T-helper 17 cell (primary cell): Measurements from ENCODE around the gene ENKUR. TPM values are rescaled to one million over a fixed set of nuclear protein-coding genes. Genes with fewer than 3 reads are reported as not detected.
"Not testable (repeated sequence)": the region's sequence is repeated elsewhere in the genome, so short reads cannot be mapped to it uniquely, and the experiment has no call there.

Experiments used
- ATAC-seq: fragments of 150-1000 bp; cut with Tn5 transposase; 2 replicates; pipeline ENCODE4 v1.10.0; 2021; ENCODE audit warnings: mild to moderate bottlenecking, moderate library complexity
- DNase-seq, 3 donors: peaks; one replicate each; pipeline versions ENCODE4 v3.0.0 to v3.0.0-alpha.2; 2020 to 2021
- H3K9me3 ChIP-seq: one replicate; pipeline ENCODE4 v1.7.0; 2013; ENCODE audit warnings: low read length, mild to moderate bottlenecking; ENCODE audit not compliant: control insufficient read depth, poor library complexity, severe bottlenecking
- H3K27ac Mint-ChIP-seq: one replicate; pipeline ENCODE4 v1.8.0; 2022; ENCODE audit warnings: mild to moderate bottlenecking, moderate library complexity, mixed read lengths
- H3K27me3 Mint-ChIP-seq: one replicate; pipeline ENCODE4 v1.8.0; 2022; ENCODE audit warnings: mixed read lengths
- H3K36me3 Mint-ChIP-seq: one replicate; pipeline ENCODE4 v1.8.0; 2022; ENCODE audit warnings: low read depth, mixed read lengths
- H3K4me1 Mint-ChIP-seq: one replicate; pipeline ENCODE4 v1.8.0; 2022; ENCODE audit warnings: mild to moderate bottlenecking, mixed read lengths
- H3K4me3 Mint-ChIP-seq: one replicate; pipeline ENCODE4 v1.8.0; 2022; ENCODE audit warnings: mild to moderate bottlenecking, moderate library complexity, mixed read lengths
- total RNA-seq, 4 donors: library from RNA in 2 of 4; stranded (reverse) in 2 of 4; gene quantifications; one replicate each; pipeline ENCODE4 v1.2.3 and lab custom pipeline; 2022 to 2026

ENKUR gene
- total RNA-seq, 2 donors from 2014 or later: 0.85 to 14.9 TPM

DNA sequence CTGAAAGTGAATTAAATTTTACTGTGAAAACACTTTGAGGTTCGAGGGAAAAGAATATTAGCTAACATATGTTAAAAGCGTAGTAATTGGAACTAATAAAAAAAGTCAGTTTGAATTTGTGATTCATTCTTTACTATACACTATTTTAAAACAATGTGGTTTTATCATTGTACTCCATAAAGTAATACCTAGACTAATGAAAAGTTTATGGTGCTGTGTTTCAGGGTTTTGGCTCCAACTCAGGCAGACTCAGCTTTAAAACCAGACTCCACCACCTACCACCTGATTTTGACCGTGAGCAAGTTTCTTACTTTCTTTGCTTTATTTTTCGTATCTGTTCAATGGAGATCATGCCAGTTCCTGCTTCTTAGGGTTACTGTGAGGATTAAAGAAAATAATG, 54.4 kb downstream of the ENKUR start:
- Mint-ChIP-seq H3K27ac (no peak overlapping the region), H3K4me3 (no peak overlapping the region), H3K27me3 (peaks cover 11% of the 10 kb centered on the region), H3K36me3 (no peaks in the 10 kb centered on the region), H3K4me1 (no peaks in the 10 kb centered on the region)
- no peaks in the 10 kb centered on the region for H3K9me3 ChIP-seq
- ATAC-seq: no peak
- no peak for DNase-seq

DNA sequence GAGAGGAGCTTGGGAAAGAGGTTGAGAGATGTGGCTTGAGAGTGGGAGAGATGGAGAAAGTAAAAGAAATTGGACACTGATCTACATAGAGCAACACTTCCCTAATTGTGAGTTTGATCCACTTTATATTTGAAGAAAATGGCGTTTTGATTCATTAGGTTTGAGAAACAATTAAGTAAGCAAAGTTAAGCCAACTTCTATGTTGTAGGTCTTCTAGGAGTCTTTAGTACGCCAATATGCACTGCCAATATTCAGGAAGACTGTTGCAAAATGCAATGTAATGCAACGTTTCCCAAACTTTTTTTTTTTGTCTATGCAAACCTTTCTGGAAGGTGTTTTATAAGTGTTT, 56.6 kb downstream of the ENKUR start:
- H3K27ac Mint-ChIP-seq: no peak overlapping the region
- H3K9me3 ChIP-seq: no peaks in the 10 kb centered on the region
- DNase-seq (no peak), ATAC-seq (no peak)
- peaks cover 11% of the 10 kb centered on the region for H3K27me3 Mint-ChIP-seq
- H3K4me1 Mint-ChIP-seq: no peaks in the 10 kb centered on the region
- no peak overlapping the region for H3K4me3 Mint-ChIP-seq
- no peaks in the 10 kb centered on the region for H3K36me3 Mint-ChIP-seq

DNA sequence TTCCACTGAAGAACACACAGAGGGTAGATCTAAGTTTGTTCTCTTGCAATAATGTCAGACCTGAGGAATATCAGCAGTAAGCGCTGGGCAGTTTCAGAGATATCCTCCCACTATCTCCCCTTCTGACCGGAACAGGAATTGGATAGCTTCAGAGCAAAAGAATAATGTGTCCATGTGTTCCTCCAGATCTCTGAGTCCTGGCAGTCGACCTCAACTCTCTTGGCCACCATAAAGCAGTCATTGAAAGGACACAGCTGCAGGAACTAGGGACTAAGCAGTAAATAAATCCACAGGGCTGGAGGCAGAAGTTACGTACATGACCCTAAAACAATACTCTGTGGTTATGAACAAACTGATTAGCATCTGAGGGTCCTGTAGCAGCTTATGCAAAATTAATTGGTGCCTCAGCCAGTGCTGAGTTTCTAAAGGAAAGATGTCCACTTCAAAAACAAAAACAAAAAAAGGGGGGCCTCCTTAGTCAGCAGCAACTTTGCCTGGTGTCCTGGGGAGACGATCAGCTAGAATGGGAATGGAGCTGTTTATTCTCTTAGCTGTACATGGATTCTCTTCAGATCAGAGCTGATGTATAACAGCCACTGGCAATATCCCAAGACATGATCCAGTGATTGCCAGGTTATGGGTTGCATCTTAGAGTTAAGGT, 57.1 kb downstream of the ENKUR start:
- ATAC-seq (no peak), DNase-seq (no peak)
- Mint-ChIP-seq H3K36me3 (no peaks in the 10 kb centered on the region), H3K27me3 (peaks cover 11% of the 10 kb centered on the region), H3K4me1 (no peaks in the 10 kb centered on the region), H3K4me3 (no peak overlapping the region), H3K27ac (no peak overlapping the region)
- H3K9me3 ChIP-seq: no peaks in the 10 kb centered on the region

DNA sequence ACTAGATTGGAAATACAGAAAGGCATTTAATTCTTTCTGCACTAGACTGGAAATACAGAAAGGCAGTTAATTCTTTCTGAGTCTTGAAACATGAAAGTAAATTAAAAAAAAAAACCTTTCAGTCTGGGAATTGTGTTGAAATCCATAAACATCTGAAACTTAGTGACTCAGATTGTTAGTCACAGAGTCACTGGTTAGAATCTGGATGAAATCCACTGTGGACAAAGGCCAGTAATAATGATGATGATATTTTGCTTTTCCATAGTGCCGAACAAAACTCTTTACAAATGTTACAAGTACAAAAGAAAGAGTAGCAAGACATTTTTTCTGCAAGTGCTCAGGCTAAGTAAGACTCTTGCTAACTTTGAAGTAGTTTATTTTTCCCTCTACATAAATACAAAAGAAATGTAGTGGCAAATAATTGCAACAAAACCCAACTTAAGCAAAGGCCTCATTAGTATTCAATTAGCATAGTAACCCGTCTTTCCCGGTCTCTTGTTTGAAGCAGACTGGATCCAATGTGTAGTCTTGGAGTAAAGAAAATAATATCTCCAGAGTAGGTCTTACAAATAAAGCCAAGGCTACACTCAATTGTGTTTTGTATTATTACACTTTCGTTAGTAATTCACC, 57.8 kb downstream of the ENKUR start:
- H3K27ac Mint-ChIP-seq: no peak overlapping the region
- no peak overlapping the region for H3K4me3 Mint-ChIP-seq
- H3K9me3 ChIP-seq: no peaks in the 10 kb centered on the region
- H3K36me3 Mint-ChIP-seq: no peaks in the 10 kb centered on the region
- peaks cover 4% of the 10 kb centered on the region for H3K4me1 Mint-ChIP-seq
- no peak for ATAC-seq
- DNase-seq: no peak
- H3K27me3 Mint-ChIP-seq: peaks cover 11% of the 10 kb centered on the region

DNA sequence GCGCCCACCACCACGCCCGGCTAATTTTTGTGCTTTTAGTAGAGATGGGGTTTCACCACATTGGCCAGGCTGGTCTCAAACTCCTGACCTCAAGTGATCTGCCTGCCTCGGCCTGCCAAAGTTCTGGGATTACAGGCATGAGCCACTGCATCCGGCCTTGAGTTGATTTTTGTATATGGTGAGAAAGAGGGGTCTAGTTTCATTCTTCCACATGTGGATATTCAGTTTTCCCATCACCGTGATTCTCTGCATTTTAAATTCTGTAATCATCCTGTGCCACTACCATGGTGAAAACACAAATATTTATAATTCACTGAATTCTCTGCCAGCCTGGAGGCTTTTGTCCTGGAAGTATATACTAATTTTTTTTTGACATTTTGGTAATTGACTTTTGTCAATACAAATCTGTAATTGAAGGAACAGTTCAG, 58.3 kb downstream of the ENKUR start:
- H3K4me3 Mint-ChIP-seq, H3K36me3 Mint-ChIP-seq: not testable (repeated sequence)

DNA sequence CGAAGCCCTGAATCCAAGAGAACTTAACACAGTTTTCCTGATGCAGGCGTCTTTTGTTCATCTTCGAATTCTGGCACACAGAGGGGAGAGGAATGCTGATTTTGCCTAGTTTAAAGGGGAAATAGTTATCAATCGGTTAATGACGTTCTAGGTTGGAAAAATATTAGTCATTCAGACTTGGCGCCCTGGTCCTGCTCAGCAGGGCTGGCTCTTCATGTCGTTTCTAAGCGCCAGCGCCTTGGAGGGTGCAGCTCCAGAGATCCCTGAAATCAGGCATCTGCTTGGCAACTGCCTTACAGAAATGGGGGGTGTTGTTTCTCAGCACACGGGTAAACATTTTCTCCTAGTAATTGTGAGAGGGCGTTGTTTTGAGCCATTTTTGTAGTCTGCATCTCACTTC, 62.3 kb downstream of the ENKUR start:
- peak overlapping the region; percentile 89 for H3K4me3 Mint-ChIP-seq
- DNase-seq (no peak), ATAC-seq (no peak)
- H3K9me3 ChIP-seq: no peaks in the 10 kb centered on the region
- no peaks in the 10 kb centered on the region for H3K36me3 Mint-ChIP-seq
- peaks cover 4% of the 10 kb centered on the region for H3K27me3 Mint-ChIP-seq
- peaks cover 19% of the 10 kb centered on the region for H3K4me1 Mint-ChIP-seq
- H3K27ac Mint-ChIP-seq: peak overlapping the region; percentile 43

More for the DNA sequence above, 58.3 kb downstream of the ENKUR start:
- peaks cover 11% of the 10 kb centered on the region for H3K27me3 Mint-ChIP-seq
- not testable (repeated sequence) for DNase-seq, H3K27ac Mint-ChIP-seq, ATAC-seq, H3K9me3 ChIP-seq, H3K4me1 Mint-ChIP-seq

DNA sequence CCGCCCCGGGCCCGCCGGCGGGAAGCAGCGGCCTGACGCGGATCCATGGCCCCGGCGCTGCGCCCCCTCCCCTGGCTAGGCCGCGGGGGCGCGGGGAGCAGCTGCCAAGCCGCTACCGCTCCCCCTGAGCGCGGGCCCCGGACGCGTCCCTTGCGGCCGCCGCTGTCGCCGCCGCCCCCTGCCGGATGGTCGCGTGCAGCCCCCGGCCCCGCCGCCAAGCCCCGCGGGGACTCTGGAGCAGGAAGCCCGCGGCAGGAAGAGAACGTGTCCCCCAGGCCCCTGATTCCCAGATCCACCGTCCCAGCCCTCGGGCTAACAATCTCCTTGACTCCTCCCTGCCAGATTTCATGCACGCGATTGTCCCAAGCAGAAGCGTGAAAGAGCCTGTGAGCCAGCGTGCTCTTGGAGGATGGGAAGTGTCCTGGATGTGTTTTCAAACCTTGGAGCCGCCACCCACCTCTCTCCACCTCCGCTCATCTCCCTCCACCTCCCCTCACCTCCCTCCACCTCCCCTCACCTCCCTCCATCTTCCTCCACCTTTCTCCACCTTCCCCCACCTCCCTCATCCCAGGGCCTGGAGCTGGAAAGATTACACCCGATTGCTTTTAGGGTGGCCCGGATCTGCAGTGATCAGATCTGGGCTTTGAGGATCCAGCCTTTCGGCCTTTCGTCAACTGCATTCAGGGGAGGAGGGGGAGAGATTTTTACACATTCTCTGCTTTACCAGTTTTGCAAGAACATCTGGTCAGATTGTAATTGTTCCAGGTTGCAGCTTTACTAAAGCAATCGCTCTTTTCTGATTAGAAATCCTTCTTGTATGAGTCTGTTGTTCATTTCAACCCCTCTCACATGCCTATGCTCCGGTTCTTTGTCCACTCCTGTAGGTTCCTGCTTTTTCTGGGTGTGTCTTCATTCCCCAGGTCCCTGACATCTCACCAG, 63.0 kb downstream of the ENKUR start:
- DNase-seq (peak; percentile 33 to 46 (median 33)), ATAC-seq (peak; percentile 82)
- Mint-ChIP-seq H3K4me3 (peak overlapping the region; percentile 89), H3K4me1 (peaks cover 23% of the 10 kb centered on the region), H3K36me3 (no peaks in the 10 kb centered on the region), H3K27me3 (no peaks in the 10 kb centered on the region), H3K27ac (peak overlapping the region; percentile 43)
- no peaks in the 10 kb centered on the region for H3K9me3 ChIP-seq

DNA sequence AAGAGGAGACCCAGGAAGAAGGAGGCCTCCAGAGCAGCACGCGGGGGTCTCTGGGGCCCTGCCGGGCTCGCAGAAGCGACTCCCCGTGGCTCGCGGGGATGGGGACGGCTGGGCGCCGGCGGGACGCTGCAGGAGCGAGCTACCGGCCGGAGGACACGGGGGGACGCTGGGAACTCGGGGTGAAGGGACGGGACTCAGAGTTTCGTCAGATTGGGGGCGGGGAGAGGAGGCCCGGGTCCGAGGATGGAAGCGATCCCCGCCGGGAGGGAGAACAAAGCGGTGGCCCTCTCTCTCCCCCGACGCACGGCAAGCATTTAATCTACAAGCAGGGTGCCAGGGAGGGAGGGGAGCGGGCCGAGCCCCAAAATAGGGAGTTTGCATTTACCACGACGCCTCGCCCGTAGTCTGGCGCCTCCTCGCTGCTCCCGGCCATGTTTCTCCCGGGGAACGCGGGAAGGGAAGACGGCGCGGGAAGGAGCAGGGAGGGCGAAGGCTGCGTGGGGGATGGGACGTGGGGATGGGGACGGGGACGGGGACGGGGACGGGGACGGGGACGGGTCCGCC, 63.7 kb downstream of the ENKUR start, which contains the start of gene PRTFDC1:
TSS of gene PRTFDC1 (minus strand) at position 464 of the 564 bp plus-strand sequence. CDS start at position 433, 31 bp downstream.
- Mint-ChIP-seq H3K4me3 (peak within 1 kb of the TSS; percentile 89), H3K27me3 (no peaks in the 10 kb centered on the region), H3K36me3 (no peaks in the 10 kb centered on the region), H3K4me1 (peaks cover 24% of the 10 kb centered on the region), H3K27ac (peak within 1 kb of the TSS; percentile 43)
- no peak for DNase-seq
- ATAC-seq: peak; percentile 61
- H3K9me3 ChIP-seq: no peaks in the 10 kb centered on the region

DNA sequence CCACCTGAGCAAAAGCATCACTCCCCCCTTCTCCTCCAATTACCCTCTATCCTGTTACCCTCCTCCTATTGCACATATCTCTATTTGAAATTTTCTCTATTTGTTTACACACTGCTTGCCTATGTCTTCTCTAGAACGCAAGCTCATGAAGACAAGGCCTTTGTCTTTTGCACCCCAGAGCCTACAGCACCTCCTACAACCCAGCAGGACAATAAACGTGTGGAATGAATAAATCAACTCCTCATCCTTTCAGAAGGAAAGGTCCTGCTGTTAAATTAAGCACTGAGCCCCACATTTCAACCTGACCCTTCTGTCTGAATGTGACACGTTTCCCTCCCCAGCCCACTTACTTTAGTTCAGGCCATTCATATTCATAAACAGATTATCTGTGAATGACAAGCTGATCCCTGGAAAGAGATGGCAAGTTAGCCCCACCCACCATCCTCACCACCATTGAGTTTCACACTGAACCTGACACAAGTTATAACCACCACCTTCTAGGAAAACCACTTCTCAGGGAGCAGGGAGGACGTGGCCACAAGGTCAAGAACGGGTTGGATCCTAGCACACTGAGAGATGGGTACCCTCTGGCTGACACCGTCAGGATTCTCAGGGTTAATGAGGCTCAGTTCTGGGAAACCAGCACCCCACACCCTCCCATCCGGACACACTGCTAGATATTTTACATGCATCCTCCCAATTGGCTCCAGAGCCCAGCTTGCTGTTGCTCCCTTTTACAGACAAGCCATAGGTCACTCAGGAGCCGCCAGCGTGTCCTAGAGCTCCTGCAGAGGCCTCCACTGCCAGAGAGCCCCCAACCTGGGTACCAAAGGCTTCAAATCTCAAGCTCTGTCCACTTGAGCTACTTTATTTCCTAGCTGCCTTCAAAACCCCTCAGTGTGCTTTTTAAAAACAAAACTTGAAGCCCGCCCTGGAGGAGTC, 64.5 kb downstream of the ENKUR start:
- no peaks in the 10 kb centered on the region for H3K27me3 Mint-ChIP-seq
- no peaks in the 10 kb centered on the region for H3K9me3 ChIP-seq
- peak; percentile 7 for ATAC-seq
- peak overlapping the region; percentile 89 for H3K4me3 Mint-ChIP-seq
- peak overlapping the region; percentile 17 for H3K27ac Mint-ChIP-seq
- peaks cover 24% of the 10 kb centered on the region for H3K4me1 Mint-ChIP-seq
- no peaks in the 10 kb centered on the region for H3K36me3 Mint-ChIP-seq
- no peak for DNase-seq

DNA sequence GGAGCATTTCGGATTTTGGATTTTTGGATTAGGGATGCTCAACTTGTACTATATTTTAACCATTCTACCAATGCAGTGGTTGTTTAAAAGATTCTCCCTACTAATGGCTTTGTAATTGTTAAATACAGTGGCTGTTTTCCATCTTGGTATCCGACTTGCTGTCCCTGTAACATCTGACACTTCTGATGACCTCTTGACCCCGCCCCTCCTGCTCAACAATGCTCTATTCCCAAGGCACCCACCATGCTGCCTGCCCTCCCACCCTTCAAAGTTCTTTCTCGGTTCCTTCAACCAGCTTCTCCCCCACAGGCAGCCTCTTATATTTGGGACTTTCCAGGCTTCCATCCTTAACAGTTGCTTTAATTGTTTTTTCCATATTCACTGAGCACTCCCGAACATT, 65.5 kb downstream of the ENKUR start:
- Mint-ChIP-seq H3K36me3 (no peaks in the 10 kb centered on the region), H3K4me1 (peaks cover 24% of the 10 kb centered on the region), H3K27me3 (no peaks in the 10 kb centered on the region), H3K4me3 (no peak overlapping the region), H3K27ac (peak overlapping the region; percentile 17)
- ATAC-seq (no peak), DNase-seq (no peak)
- H3K9me3 ChIP-seq: no peaks in the 10 kb centered on the region

DNA sequence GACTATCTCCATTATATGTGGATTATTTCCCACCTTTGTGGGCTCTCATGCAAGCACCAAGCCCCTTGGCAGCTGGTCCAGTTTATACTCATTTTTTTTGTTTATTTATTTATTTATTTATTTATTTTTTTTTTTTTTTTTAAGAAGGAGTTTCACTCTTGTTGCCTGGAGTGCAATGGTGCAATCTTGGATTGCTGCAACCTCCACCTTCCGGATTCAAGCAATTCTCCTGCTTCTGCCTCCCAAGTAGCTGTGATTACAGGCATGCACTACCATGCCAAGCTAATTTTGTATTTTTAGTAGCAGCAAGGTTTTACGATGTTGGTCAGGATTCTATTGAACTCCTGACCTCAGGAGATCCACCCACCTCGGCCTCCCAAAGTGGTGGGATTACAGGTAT, 66.3 kb downstream of the ENKUR start:
- H3K4me3 Mint-ChIP-seq: no peak overlapping the region
- DNase-seq: no peak
- no peaks in the 10 kb centered on the region for H3K27me3 Mint-ChIP-seq
- H3K4me1 Mint-ChIP-seq: peaks cover 30% of the 10 kb centered on the region
- H3K36me3 Mint-ChIP-seq: peaks cover 2% of the 10 kb centered on the region
- H3K9me3 ChIP-seq: no peaks in the 10 kb centered on the region
- ATAC-seq: no peak
- H3K27ac Mint-ChIP-seq: no peak overlapping the region
